ENCODE measurements around the gene SRC.

Gene SRC

GRCh38 chr20:37361336-37361735 lies 15.4 kb downstream of the SRC start:
- H3K36me3 ChIP-seq (ENCODE audit: low read length), result no peaks in the 10 kb centered on the region
- no peak overlapping the region for H2AFZ ChIP-seq (ENCODE audit: low read depth, low read length, severe bottlenecking)
- TF ChIP-seq CTCF (IDR thresholded peaks at IDR 0.05; ENCODE audit: insufficient read depth, low read length, poor library complexity, severe bottlenecking), result no peak
- no peaks in the 10 kb centered on the region for H3K27me3 ChIP-seq (ENCODE audit: low read length)
- no peaks in the 10 kb centered on the region for H3K9me3 ChIP-seq (ENCODE audit: insufficient read depth, low read length)
- H3K27ac ChIP-seq (ENCODE audit: low read depth, low read length), result no peak overlapping the region
- no peak overlapping the region for H3K4me3 ChIP-seq (ENCODE audit: insufficient read depth, low read length, poor library complexity, severe bottlenecking)
- no peaks in the 10 kb centered on the region for H3K79me2 ChIP-seq (ENCODE audit: insufficient read depth, low read length)
- no peaks in the 10 kb centered on the region for H3K9me2 ChIP-seq (replicated peaks; ENCODE audit: insufficient read depth, low read length)
- H3K4me2 ChIP-seq (ENCODE audit: low read depth, low read length, poor library complexity, severe bottlenecking), result no peak overlapping the region
- no peaks in the 10 kb centered on the region for H4K20me1 ChIP-seq (ENCODE audit: low read depth, low read length)
- no peaks in the 10 kb centered on the region for H3F3A ChIP-seq (ENCODE audit: insufficient read depth)
- H3K9ac ChIP-seq (ENCODE audit: low read length), result no peak overlapping the region

GRCh38 chr20:37362231-37362792 lies 16.4 kb downstream of the SRC start:
- TF ChIP-seq EZH2phosphoT487 (conservative IDR thresholded peaks at IDR 0.05; ENCODE audit: low read length), result no peak
- no peak for TF ChIP-seq CTCF (IDR thresholded peaks at IDR 0.05; ENCODE audit: insufficient read depth, low read length, poor library complexity, severe bottlenecking)

GRCh38 chr20:37362821-37363220 lies 16.9 kb downstream of the SRC start:
- no peak overlapping the region for H3K27ac ChIP-seq (ENCODE audit: low read depth, low read length)
- no peak overlapping the region for H2AFZ ChIP-seq (ENCODE audit: low read depth, low read length, severe bottlenecking)
- no peaks in the 10 kb centered on the region for H3K27me3 ChIP-seq (ENCODE audit: low read length)
- no peaks in the 10 kb centered on the region for H3K9me2 ChIP-seq (replicated peaks; ENCODE audit: insufficient read depth, low read length)
- H3K79me2 ChIP-seq (ENCODE audit: insufficient read depth, low read length), result no peaks in the 10 kb centered on the region
- no peak overlapping the region for H3K4me3 ChIP-seq (ENCODE audit: insufficient read depth, low read length, poor library complexity, severe bottlenecking)
- H3K4me2 ChIP-seq (ENCODE audit: low read depth, low read length, poor library complexity, severe bottlenecking), result no peak overlapping the region
- no peaks in the 10 kb centered on the region for H3K36me3 ChIP-seq (ENCODE audit: low read length)
- H3K9ac ChIP-seq (ENCODE audit: low read length), result no peak overlapping the region
- no peaks in the 10 kb centered on the region for H4K20me1 ChIP-seq (ENCODE audit: low read depth, low read length)
- H3F3A ChIP-seq (ENCODE audit: insufficient read depth), result no peaks in the 10 kb centered on the region
- no peaks in the 10 kb centered on the region for H3K9me3 ChIP-seq (ENCODE audit: insufficient read depth, low read length)
- no peak for TF ChIP-seq CTCF (IDR thresholded peaks at IDR 0.05; ENCODE audit: insufficient read depth, low read length, poor library complexity, severe bottlenecking)
- TF ChIP-seq EZH2phosphoT487 (conservative IDR thresholded peaks at IDR 0.05; ENCODE audit: low read length), result no peak

More at GRCh38 chr20:37362231-37362792, 16.4 kb downstream of the SRC start:
- H3K9me2 ChIP-seq (replicated peaks; ENCODE audit: insufficient read depth, low read length), result no peaks in the 10 kb centered on the region
- no peak overlapping the region for H2AFZ ChIP-seq (ENCODE audit: low read depth, low read length, severe bottlenecking)
- H3K36me3 ChIP-seq (ENCODE audit: low read length), result no peaks in the 10 kb centered on the region
- no peaks in the 10 kb centered on the region for H3K27me3 ChIP-seq (ENCODE audit: low read length)
- no peaks in the 10 kb centered on the region for H3K9me3 ChIP-seq (ENCODE audit: insufficient read depth, low read length)
- no peak overlapping the region for H3K27ac ChIP-seq (ENCODE audit: low read depth, low read length)
- no peaks in the 10 kb centered on the region for H3K79me2 ChIP-seq (ENCODE audit: insufficient read depth, low read length)
- H3K4me3 ChIP-seq (ENCODE audit: insufficient read depth, low read length, poor library complexity, severe bottlenecking), result no peak overlapping the region
- H3K4me2 ChIP-seq (ENCODE audit: low read depth, low read length, poor library complexity, severe bottlenecking), result no peak overlapping the region
- H3F3A ChIP-seq (ENCODE audit: insufficient read depth), result no peaks in the 10 kb centered on the region
- no peaks in the 10 kb centered on the region for H4K20me1 ChIP-seq (ENCODE audit: low read depth, low read length)
- H3K9ac ChIP-seq (ENCODE audit: low read length), result no peak overlapping the region

Data from SU-DHL-6 (cell line).